HepG2 (cell line): ENCODE data around the gene PALM3. TPM values are rescaled to one million over a fixed set of nuclear protein-coding genes. Genes with fewer than 3 reads are reported as not detected.

Source experiments
- ADNP ChIP-seq: sonication (generic); formaldehyde crosslinking; IDR thresholded peaks from 2 replicates; pipeline ENCODE4 v1.4.0; 2020; ENCODE audit warnings: missing genetic modification reagents
- ARHGAP35 ChIP-seq: sonication (generic); formaldehyde crosslinking; IDR thresholded peaks from 2 replicates; pipeline ENCODE4 v1.9.0; 2022; ENCODE audit warnings: mild to moderate bottlenecking, inconsistent platforms, moderate library complexity, missing genetic modification reagents, borderline replicate concordance
- DNMT1 ChIP-seq: sonication (generic); formaldehyde crosslinking; IDR thresholded peaks from 2 replicates; pipeline ENCODE4 v1.5.1; 2020; ENCODE audit warnings: mild to moderate bottlenecking, missing genetic modification reagents
- FOXJ3 ChIP-seq: sonication (generic); formaldehyde crosslinking; IDR thresholded peaks from 2 replicates; pipeline ENCODE4 v1.4.0; 2020; ENCODE audit warnings: missing genetic modification reagents, mild to moderate bottlenecking, borderline replicate concordance
- GTF2F1 ChIP-seq: fragments of 150-350 bp; IDR thresholded peaks from 2 replicates; pipeline ENCODE4 v1.6.1; 2014; ENCODE audit warnings: low read length
- KLF13 ChIP-seq: sonication (generic); formaldehyde crosslinking; IDR thresholded peaks from 2 replicates; pipeline ENCODE4 v1.4.0; 2020; ENCODE audit warnings: mild to moderate bottlenecking, missing genetic modification reagents
- MEF2D ChIP-seq: sonication (generic); formaldehyde crosslinking; IDR thresholded peaks from 2 replicates; pipeline ENCODE4 v1.5.1; 2020; ENCODE audit warnings: mild to moderate bottlenecking, missing genetic modification reagents
- MXD3 ChIP-seq: IDR thresholded peaks from 2 replicates; pipeline ENCODE4 v1.6.1; 2016; ENCODE audit warnings: mild to moderate bottlenecking, missing biosample characterization, missing genetic modification reagents
- NCOA1 ChIP-seq: sonication (generic); formaldehyde crosslinking; IDR thresholded peaks from 2 replicates; pipeline ENCODE4 v1.9.0; 2021; ENCODE audit warnings: missing genetic modification reagents
- RBAK ChIP-seq: sonication (generic); formaldehyde crosslinking; IDR thresholded peaks from 2 replicates; pipeline ENCODE4 v1.5.1; 2020; ENCODE audit warnings: mild to moderate bottlenecking, missing genetic modification reagents
- RBFOX2 ChIP-seq: fragments of 200-400 bp; formaldehyde crosslinking; IDR thresholded peaks from 2 replicates; pipeline ENCODE4 v1.6.1; 2017; ENCODE audit warnings: low read depth, mild to moderate bottlenecking, low read length
- RBM22 ChIP-seq: fragments of 200-400 bp; formaldehyde crosslinking; optimal IDR thresholded peaks from 2 replicates; pipeline ENCODE3; 2017; ENCODE audit warnings: mild to moderate bottlenecking, low read length, moderate library complexity
- REXO4 ChIP-seq: sonication (generic); formaldehyde crosslinking; IDR thresholded peaks from 2 replicates; pipeline ENCODE4 v1.8.0; 2022; ENCODE audit warnings: missing genetic modification reagents, mild to moderate bottlenecking, borderline replicate concordance
- SAP130 ChIP-seq: IDR thresholded peaks from 2 replicates; pipeline ENCODE4 v1.6.1; 2016; ENCODE audit warnings: low read depth
- ZNF414 ChIP-seq: sonication (generic); formaldehyde crosslinking; IDR thresholded peaks from 2 replicates; pipeline ENCODE4 v1.5.0; 2020; ENCODE audit warnings: missing genetic modification reagents
- ZNF790 ChIP-seq: sonication (generic); formaldehyde crosslinking; IDR thresholded peaks from 2 replicates; pipeline ENCODE4 v1.8.0; 2022; ENCODE audit warnings: missing genetic modification reagents, mild to moderate bottlenecking, borderline replicate concordance
- ZSCAN25 ChIP-seq: sonication (generic); formaldehyde crosslinking; IDR thresholded peaks from 2 replicates; pipeline ENCODE4 v1.8.0; 2022; ENCODE audit warnings: mild to moderate bottlenecking, missing genetic modification reagents
- polyA plus RNA-seq, 8 experiments: library from polyadenylated mRNA; depleted of rRNA in 3 of 8; stranded (reverse) in 7 of 8; unstranded in 1 of 8; fragments of >200 nt; fragmentation: Illumina TruSeq in 4 of 8; extraction: Trizol in 4 of 8; gene quantifications; 2 replicates each; pipeline versions ENCODE4 v1.2.1 to v1.2.3, GENCODE V29; 2011 to 2016; ENCODE audit warnings: low read depth in 4 of 8, missing spikeins in 1 of 8, mixed read lengths in 1 of 8; ENCODE audit not compliant: insufficient read depth in 1 of 8
- total RNA-seq, 5 experiments: library from RNA; depleted of rRNA; stranded (reverse); fragments of >200 nt; fragmentation: Illumina TruSeq; extraction: Trizol; gene quantifications; 2 replicates each; pipeline ENCODE4 v1.2.3, GENCODE V29; 2016; ENCODE audit warnings: low read depth in 1 of 5
- TF ChIP-seq, protein P1 (sequence below): sonication (generic); formaldehyde crosslinking; IDR thresholded peaks from 2 replicates; pipeline ENCODE4 v1.8.0; 2023; ENCODE audit warnings: mild to moderate bottlenecking, missing genetic modification reagents
- TF ChIP-seq, protein P2 (sequence below): IDR thresholded peaks from 2 replicates; pipeline ENCODE4 v1.6.1; 2016; ENCODE audit warnings: mild to moderate bottlenecking
- TF ChIP-seq, protein P3 (sequence below): sonication (generic); formaldehyde crosslinking; IDR thresholded peaks from 2 replicates; pipeline ENCODE4 v1.4.0; 2020; ENCODE audit warnings: mild to moderate bottlenecking, missing genetic modification reagents
- TF ChIP-seq, protein P4 (sequence below): sonication (generic); formaldehyde crosslinking; IDR thresholded peaks from 2 replicates; pipeline ENCODE4 v1.4.0; 2020; ENCODE audit warnings: missing genetic modification reagents

PALM3 gene
- total and polyA plus RNA-seq, 2 of the 13 experiments (the other 11 are each of a cell fraction or from before 2014, with no cell fraction given), result 0.79 to 2.4 TPM

DNA sequence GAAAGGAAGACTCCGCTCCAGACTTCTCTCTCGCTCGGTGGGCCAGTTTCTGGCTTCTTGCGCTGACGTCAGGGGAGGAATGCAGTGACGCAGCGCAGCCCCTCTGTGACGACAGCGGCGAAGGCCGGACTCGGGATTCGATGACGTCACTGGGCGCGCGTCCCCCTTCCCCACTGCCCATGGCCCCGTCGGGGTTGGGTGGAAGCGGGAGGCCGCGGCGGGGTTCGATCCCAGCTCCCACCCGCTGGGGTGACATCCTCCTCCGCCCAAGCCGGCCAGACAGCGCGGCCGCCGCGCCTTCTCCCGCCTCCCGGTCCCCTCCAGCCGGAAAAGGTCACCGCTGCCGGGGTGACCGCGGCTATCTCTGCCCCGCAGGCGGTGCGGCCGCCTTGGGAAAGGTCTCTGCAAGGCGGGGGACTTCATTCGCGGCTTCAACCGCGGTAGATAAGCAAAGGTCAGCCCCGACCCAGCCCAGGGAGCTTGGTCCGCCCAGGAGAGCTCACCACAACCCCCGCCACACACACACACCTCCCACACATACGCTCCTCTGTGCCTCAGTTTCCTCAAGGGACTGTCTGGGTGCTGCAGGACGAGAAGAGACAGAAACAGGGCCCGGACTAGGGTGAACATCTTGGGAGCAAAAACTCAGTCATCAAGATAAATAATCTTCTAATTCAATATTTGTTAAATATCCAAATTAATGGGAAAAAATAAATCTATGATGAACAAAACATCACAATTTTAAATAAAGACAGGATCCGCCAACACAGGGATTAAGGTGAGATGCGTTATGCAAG, 54.9 kb downstream of the PALM3 start (continued):
- TF ChIP-seq RBFOX2 (peak; percentile 82; the same call in 1 of the 2 replicates), GTF2F1 (no peak), ZNF790 (CRISPR knock-in tag) (peak; percentile 97), NCOA1 (CRISPR knock-in tag) (peak; percentile 90), ARHGAP35 (CRISPR knock-in tag) (peak; percentile 82), DNMT1 (peak; percentile 29; the same call in 1 of the 2 replicates), KLF13 (CRISPR knock-in tag) (0 out of 2 replicates have a peak, but pooled peaks have one; percentile 66), FOXJ3 (CRISPR knock-in tag) (no peak), RBM22 (no peak), REXO4 (CRISPR knock-in tag) (no peak), ZNF414 (CRISPR knock-in tag) (no peak), RBAK (CRISPR knock-in tag) (no peak), SAP130 (CRISPR knock-in tag) (peak; percentile 68), ZSCAN25 (peak; percentile 57; the same call in 1 of the 2 replicates), ADNP (CRISPR knock-in tag) (no peak), MXD3 (CRISPR knock-in tag) (peak; percentile 43; the same call in 1 of the 2 replicates), MEF2D (CRISPR knock-in tag) (peak; percentile 78)
- TF ChIP-seq, protein P1, sequence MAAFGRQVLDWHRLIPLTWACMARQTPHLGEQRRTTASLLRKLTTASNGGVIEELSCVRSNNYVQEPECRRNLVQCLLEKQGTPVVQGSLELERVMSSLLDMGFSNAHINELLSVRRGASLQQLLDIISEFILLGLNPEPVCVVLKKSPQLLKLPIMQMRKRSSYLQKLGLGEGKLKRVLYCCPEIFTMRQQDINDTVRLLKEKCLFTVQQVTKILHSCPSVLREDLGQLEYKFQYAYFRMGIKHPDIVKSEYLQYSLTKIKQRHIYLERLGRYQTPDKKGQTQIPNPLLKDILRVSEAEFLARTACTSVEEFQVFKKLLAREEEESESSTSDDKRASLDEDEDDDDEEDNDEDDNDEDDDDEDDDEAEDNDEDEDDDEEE (CRISPR knock-in tag), result peak; percentile 88
- TF ChIP-seq, protein P2, sequence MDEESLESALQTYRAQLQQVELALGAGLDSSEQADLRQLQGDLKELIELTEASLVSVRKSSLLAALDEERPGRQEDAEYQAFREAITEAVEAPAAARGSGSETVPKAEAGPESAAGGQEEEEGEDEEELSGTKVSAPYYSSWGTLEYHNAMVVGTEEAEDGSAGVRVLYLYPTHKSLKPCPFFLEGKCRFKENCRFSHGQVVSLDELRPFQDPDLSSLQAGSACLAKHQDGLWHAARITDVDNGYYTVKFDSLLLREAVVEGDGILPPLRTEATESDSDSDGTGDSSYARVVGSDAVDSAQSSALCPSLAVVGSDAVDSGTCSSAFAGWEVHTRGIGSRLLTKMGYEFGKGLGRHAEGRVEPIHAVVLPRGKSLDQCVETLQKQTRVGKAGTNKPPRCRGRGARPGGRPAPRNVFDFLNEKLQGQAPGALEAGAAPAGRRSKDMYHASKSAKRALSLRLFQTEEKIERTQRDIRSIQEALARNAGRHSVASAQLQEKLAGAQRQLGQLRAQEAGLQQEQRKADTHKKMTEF (CRISPR knock-in tag), result peak; percentile 93
- TF ChIP-seq, protein P3, sequence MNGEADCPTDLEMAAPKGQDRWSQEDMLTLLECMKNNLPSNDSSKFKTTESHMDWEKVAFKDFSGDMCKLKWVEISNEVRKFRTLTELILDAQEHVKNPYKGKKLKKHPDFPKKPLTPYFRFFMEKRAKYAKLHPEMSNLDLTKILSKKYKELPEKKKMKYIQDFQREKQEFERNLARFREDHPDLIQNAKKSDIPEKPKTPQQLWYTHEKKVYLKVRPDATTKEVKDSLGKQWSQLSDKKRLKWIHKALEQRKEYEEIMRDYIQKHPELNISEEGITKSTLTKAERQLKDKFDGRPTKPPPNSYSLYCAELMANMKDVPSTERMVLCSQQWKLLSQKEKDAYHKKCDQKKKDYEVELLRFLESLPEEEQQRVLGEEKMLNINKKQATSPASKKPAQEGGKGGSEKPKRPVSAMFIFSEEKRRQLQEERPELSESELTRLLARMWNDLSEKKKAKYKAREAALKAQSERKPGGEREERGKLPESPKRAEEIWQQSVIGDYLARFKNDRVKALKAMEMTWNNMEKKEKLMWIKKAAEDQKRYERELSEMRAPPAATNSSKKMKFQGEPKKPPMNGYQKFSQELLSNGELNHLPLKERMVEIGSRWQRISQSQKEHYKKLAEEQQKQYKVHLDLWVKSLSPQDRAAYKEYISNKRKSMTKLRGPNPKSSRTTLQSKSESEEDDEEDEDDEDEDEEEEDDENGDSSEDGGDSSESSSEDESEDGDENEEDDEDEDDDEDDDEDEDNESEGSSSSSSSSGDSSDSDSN (CRISPR knock-in tag), result peak; percentile 93
- TF ChIP-seq, protein P4, sequence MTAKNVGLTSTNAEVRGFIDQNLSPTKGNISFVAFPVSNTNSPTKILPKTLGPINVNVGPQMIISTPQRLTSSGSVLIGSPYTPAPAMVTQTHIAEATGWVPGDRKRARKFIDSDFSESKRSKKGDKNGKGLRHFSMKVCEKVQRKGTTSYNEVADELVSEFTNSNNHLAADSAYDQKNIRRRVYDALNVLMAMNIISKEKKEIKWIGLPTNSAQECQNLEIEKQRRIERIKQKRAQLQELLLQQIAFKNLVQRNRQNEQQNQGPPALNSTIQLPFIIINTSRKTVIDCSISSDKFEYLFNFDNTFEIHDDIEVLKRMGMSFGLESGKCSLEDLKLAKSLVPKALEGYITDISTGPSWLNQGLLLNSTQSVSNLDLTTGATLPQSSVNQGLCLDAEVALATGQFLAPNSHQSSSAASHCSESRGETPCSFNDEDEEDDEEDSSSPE, result 0 out of 2 replicates have a peak, but pooled peaks have one; percentile 11
